Measurements from ENCODE around the gene FCER1A. TPM values are rescaled to one million over a fixed set of nuclear protein-coding genes. Genes with fewer than 3 reads are reported as not detected.

FCER1A gene
- total and polyA plus RNA-seq, 9 of the 15 experiments (the other 6 are each of a cell fraction or from before 2014, with no cell fraction given): 0.04 TPM; not detected in 8

DNA sequence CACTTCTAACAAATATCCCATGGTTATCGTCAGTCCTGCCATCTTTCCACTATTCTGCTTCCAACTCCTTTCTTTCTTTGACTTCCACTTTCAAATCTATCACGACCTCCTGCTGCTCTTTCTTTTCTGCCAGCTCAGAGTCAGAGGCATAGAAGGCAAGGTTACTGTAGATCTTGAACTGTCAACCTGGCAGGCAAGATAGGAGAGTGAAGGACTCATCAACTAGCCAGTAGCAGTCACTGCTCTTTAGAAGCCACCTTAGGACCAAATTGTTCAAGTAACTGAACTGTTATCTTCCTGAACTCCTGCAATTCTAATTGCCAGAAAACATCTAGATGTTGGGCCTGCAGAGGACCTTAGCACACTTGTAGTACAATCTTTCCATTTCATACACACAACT is 13.1 kb upstream of the FCER1A start:
- no peaks in the 10 kb centered on the region for H3K9me1 ChIP-seq (ENCODE audit: control insufficient read depth, insufficient read depth, low read length)
- CTCF ChIA-PET (ENCODE audit: low intra/inter-chr PET ratio): no interaction called here
- H3K9me3 ChIP-seq (replicated peaks; ENCODE audit: control insufficient read depth, insufficient read depth, low read depth, low read length): no peaks in the 10 kb centered on the region
- no peaks in the 10 kb centered on the region for H3K79me2 ChIP-seq (ENCODE audit: control insufficient read depth, insufficient read depth, low read length)
- ATAC-seq (peak; percentile 54), DNase-seq (ENCODE audit: extremely low read depth in 1 of 4, low spot score in 3 of 4) (peak in 1 of 4 experiments; percentile 45), FAIRE-seq (no peak)
- no peaks in the 10 kb centered on the region for H3K4me1 ChIP-seq (replicated peaks in 1 of 2; ENCODE audit: control insufficient read depth in 2 of 2, insufficient read depth in 2 of 2, low read length in 2 of 2)
- POLR2A ChIA-PET: no interaction called here
- H4K20me1 ChIP-seq (replicated peaks; ENCODE audit: control insufficient read depth, insufficient read depth, low read length): no peaks in the 10 kb centered on the region
- WGBS (ENCODE audit: insufficient coverage, low coverage, missing lambda C conversion rate): 0% methylated on average over 2 of the region's 2 CpGs
- no TSS peak for BruUV-seq (replicated peaks)
- no peak overlapping the region for H3K27ac ChIP-seq (ENCODE audit: extremely low read depth, low read depth, low read length)
- no peaks in the 10 kb centered on the region for H3K27me3 ChIP-seq (ENCODE audit: control insufficient read depth in 2 of 2, insufficient read depth in 2 of 2, low read length in 2 of 2)
- H3K9ac ChIP-seq (ENCODE audit: insufficient read depth in 1 of 2, low read depth in 2 of 2, low read length in 2 of 2): no peak overlapping the region
- H3K4me3 ChIP-seq: no peak overlapping the region
- intact Hi-C loops (cut with micrococcal nuclease) (no loop called here), in situ Hi-C loops (cut with MboI) (no loop called here)
- no peak overlapping the region for H2AFZ ChIP-seq (ENCODE audit: low read depth, low read length)
- H3K4me2 ChIP-seq (ENCODE audit: insufficient read depth, low read length): no peak overlapping the region
- H3K36me3 ChIP-seq (ENCODE audit: control insufficient read depth, insufficient read depth, low read length): no peaks in the 10 kb centered on the region
- TF ChIP-seq CBFA2T3 (IDR thresholded peaks at IDR 0.05) (peak; percentile 72), TEAD4 (IDR thresholded peaks at IDR 0.05; ENCODE audit: low read length) (peak; percentile 43), TEAD4 (CRISPR knock-in tag; IDR thresholded peaks at IDR 0.05; ENCODE audit: borderline replicate concordance) (no peak), SIN3A (IDR thresholded peaks at IDR 0.05; ENCODE audit: borderline replicate concordance in 2 of 2, control insufficient read depth in 1 of 2, low read depth in 2 of 2, low read length in 2 of 2) (no peak), ZNF121 (CRISPR knock-in tag; conservative IDR thresholded peaks at IDR 0.05) (no peak), CBFA2T2 (conservative IDR thresholded peaks at IDR 0.05) (peak; percentile 36), DDX20 (tag; IDR thresholded peaks at IDR 0.05; ENCODE audit: low read depth) (no peak), ZBTB17 (CRISPR knock-in tag; IDR thresholded peaks at IDR 0.05) (peak; percentile 82), SRSF3 (IDR thresholded peaks at IDR 0.05; ENCODE audit: insufficient read depth, low read length) (no peak), TAL1 (IDR thresholded peaks at IDR 0.05) (peak; percentile 38; the same call in 1 of the 2 replicates), ARID1B (IDR thresholded peaks at IDR 0.05) (peak; percentile 52; the same call in 1 of the 2 replicates)
- TF ChIP-seq, protein P1, sequence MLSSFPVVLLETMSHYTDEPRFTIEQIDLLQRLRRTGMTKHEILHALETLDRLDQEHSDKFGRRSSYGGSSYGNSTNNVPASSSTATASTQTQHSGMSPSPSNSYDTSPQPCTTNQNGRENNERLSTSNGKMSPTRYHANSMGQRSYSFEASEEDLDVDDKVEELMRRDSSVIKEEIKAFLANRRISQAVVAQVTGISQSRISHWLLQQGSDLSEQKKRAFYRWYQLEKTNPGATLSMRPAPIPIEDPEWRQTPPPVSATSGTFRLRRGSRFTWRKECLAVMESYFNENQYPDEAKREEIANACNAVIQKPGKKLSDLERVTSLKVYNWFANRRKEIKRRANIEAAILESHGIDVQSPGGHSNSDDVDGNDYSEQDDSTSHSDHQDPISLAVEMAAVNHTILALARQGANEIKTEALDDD (IDR thresholded peaks at IDR 0.05): peak; percentile 20; the same call in 1 of the 2 replicates
